Measurements from ENCODE around the gene ITPA. TPM values are rescaled to one million over a fixed set of nuclear protein-coding genes. Genes with fewer than 3 reads are reported as not detected.
A peak's percentile ranks its signal among the peaks of the same experiment; 100 is the strongest.

The ITPA gene
- total and polyA plus RNA-seq, 2 of the 13 experiments (the other 11 are each of a cell fraction or from before 2014, with no cell fraction given): 60.1 to 103 TPM

DNA sequence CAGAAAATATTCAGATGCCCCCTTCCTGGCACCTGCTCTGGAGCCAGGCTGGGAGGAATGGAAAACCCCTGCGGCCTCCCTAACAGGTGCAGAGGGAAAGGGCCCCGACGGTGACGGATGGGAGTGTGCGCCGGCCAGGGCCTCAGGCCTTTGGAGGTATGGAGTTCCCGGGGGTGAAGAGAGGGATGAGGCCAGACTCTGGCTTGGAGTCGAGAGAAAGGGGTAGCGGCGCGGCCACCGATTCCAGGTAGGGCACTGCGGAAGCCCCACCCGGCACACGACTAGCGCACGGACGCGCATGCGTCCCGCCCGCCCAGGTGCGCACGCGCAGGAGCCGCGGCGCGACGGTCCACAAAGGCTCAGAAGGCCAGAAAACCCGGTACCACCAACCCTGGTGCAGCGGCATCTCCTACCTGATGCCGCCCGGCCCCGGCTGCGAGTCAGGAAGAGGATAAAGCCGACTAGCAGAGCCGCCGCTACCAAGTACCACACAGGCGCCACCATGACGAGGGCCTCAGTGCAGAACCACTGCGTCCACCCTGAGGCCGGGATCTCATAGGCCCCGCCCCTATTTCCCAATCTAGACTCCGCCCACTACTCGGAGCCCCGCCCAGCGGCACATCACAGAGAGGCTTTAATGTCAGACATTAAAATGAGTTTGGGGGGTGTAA is 5.0 kb upstream of the ITPA start, which contains the start of gene DDRGK1 (continued):
- TF ChIP-seq NFIB (CRISPR knock-in tag; IDR thresholded peaks at IDR 0.05; ENCODE audit: borderline replicate concordance) (no peak), ZMYM4 (CRISPR knock-in tag; IDR thresholded peaks at IDR 0.05) (peak; percentile 92), ATF7 (IDR thresholded peaks at IDR 0.05) (no peak), ATF7 (CRISPR knock-in tag; IDR thresholded peaks at IDR 0.05) (0 out of 2 replicates have a peak, but pooled peaks have one; percentile 16), NCOA5 (CRISPR knock-in tag; IDR thresholded peaks at IDR 0.05) (0 out of 2 replicates have a peak, but pooled peaks have one; percentile 84), ZNF570 (CRISPR knock-in tag; IDR thresholded peaks at IDR 0.05; ENCODE audit: borderline replicate concordance) (peak; percentile 72; the same call in 1 of the 2 replicates), SKI (IDR thresholded peaks at IDR 0.05; ENCODE audit: partially characterized antibody) (no peak), ZSCAN12 (CRISPR knock-in tag; IDR thresholded peaks at IDR 0.05) (peak; percentile 85; the same call in 1 of the 2 replicates), SYNCRIP (IDR thresholded peaks at IDR 0.05; ENCODE audit: insufficient read depth, low read depth, low read length) (no peak), ZNF556 (CRISPR knock-in tag; IDR thresholded peaks at IDR 0.05; ENCODE audit: borderline replicate concordance) (peak; percentile 94), FOXM1 (CRISPR knock-in tag; IDR thresholded peaks at IDR 0.05) (peak; percentile 40; the same call in 1 of the 2 replicates), ZNF180 (CRISPR knock-in tag; IDR thresholded peaks at IDR 0.05; ENCODE audit: borderline replicate concordance, low read depth) (0 out of 2 replicates have a peak, but pooled peaks have one; percentile 54), RBM22 (optimal IDR thresholded peaks at IDR 0.05; ENCODE audit: low read length) (no peak), SRF (IDR thresholded peaks at IDR 0.05; ENCODE audit: low read depth, low read length) (no peak), ZNF616 (CRISPR knock-in tag; IDR thresholded peaks at IDR 0.05; ENCODE audit: low read depth) (0 out of 2 replicates have a peak, but pooled peaks have one; percentile 90)
- TF ChIP-seq, protein P1, sequence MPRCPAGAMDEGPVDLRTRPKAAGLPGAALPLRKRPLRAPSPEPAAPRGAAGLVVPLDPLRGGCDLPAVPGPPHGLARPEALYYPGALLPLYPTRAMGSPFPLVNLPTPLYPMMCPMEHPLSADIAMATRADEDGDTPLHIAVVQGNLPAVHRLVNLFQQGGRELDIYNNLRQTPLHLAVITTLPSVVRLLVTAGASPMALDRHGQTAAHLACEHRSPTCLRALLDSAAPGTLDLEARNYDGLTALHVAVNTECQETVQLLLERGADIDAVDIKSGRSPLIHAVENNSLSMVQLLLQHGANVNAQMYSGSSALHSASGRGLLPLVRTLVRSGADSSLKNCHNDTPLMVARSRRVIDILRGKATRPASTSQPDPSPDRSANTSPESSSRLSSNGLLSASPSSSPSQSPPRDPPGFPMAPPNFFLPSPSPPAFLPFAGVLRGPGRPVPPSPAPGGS (CRISPR knock-in tag; IDR thresholded peaks at IDR 0.05): peak; percentile 94
- TF ChIP-seq, protein P2, sequence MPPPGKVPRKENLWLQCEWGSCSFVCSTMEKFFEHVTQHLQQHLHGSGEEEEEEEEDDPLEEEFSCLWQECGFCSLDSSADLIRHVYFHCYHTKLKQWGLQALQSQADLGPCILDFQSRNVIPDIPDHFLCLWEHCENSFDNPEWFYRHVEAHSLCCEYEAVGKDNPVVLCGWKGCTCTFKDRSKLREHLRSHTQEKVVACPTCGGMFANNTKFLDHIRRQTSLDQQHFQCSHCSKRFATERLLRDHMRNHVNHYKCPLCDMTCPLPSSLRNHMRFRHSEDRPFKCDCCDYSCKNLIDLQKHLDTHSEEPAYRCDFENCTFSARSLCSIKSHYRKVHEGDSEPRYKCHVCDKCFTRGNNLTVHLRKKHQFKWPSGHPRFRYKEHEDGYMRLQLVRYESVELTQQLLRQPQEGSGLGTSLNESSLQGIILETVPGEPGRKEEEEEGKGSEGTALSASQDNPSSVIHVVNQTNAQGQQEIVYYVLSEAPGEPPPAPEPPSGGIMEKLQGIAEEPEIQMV (CRISPR knock-in tag; IDR thresholded peaks at IDR 0.05; ENCODE audit: low read depth): peak; percentile 95
- TF ChIP-seq, protein P3, sequence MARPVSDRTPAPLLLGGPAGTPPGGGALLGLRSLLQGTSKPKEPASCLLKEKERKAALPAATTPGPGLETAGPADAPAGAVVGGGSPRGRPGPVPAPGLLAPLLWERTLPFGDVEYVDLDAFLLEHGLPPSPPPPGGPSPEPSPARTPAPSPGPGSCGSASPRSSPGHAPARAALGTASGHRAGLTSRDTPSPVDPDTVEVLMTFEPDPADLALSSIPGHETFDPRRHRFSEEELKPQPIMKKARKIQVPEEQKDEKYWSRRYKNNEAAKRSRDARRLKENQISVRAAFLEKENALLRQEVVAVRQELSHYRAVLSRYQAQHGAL (CRISPR knock-in tag; IDR thresholded peaks at IDR 0.05; ENCODE audit: not compliant biosample characterization): peak; percentile 80
- TF ChIP-seq, protein P4, sequence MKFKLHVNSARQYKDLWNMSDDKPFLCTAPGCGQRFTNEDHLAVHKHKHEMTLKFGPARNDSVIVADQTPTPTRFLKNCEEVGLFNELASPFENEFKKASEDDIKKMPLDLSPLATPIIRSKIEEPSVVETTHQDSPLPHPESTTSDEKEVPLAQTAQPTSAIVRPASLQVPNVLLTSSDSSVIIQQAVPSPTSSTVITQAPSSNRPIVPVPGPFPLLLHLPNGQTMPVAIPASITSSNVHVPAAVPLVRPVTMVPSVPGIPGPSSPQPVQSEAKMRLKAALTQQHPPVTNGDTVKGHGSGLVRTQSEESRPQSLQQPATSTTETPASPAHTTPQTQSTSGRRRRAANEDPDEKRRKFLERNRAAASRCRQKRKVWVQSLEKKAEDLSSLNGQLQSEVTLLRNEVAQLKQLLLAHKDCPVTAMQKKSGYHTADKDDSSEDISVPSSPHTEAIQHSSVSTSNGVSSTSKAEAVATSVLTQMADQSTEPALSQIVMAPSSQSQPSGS (CRISPR knock-in tag; IDR thresholded peaks at IDR 0.05): peak; percentile 83
- TF ChIP-seq, protein P5, sequence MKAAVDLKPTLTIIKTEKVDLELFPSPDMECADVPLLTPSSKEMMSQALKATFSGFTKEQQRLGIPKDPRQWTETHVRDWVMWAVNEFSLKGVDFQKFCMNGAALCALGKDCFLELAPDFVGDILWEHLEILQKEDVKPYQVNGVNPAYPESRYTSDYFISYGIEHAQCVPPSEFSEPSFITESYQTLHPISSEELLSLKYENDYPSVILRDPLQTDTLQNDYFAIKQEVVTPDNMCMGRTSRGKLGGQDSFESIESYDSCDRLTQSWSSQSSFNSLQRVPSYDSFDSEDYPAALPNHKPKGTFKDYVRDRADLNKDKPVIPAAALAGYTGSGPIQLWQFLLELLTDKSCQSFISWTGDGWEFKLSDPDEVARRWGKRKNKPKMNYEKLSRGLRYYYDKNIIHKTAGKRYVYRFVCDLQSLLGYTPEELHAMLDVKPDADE (CRISPR knock-in tag; IDR thresholded peaks at IDR 0.05): no peak; the same call in none of the 2 replicates
- TF ChIP-seq, protein P6, sequence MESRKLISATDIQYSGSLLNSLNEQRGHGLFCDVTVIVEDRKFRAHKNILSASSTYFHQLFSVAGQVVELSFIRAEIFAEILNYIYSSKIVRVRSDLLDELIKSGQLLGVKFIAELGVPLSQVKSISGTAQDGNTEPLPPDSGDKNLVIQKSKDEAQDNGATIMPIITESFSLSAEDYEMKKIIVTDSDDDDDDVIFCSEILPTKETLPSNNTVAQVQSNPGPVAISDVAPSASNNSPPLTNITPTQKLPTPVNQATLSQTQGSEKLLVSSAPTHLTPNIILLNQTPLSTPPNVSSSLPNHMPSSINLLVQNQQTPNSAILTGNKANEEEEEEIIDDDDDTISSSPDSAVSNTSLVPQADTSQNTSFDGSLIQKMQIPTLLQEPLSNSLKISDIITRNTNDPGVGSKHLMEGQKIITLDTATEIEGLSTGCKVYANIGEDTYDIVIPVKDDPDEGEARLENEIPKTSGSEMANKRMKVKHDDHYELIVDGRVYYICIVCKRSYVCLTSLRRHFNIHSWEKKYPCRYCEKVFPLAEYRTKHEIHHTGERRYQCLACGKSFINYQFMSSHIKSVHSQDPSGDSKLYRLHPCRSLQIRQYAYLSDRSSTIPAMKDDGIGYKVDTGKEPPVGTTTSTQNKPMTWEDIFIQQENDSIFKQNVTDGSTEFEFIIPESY (CRISPR knock-in tag; IDR thresholded peaks at IDR 0.05): peak; percentile 45; the same call in 1 of the 2 replicates

All from HepG2 (cell line).